ENCODE measurements around the gene SCAF8.

DNA sequence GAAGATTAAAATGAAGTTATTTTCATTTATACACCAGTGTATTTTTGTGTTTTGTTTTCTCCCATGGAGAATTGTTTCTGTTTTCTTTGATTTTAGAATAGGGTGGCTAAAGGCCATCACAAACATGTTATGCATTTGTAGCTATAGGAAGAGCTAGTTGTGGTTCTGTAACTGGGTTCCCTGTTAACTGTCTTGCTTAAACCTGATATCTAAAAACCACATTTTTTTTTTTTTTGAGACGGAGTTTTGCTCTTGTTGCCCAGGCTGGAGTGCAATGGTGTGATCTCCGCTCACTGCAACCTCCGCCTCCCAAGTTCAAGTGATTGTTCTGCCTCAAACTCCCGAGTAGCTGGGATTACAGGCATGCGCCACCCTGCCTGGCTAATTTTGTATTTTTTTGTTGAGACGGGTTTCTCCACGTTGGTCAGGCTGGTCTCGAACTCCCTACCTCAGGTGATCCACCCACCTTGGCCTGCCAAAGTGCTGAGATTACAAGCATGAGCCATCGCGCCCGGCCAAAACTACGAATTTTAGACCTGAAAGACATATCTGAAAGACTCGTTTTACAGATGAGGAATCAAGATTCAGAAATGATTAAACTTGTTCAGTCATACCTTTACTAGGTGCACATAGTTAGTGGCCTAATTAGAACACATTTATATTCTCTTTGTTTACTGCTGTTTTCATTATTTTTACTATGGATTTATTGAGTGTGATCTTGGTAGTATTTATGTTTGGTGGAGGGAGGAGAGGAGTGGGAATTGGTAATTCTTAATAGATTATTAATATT, 18.0 kb downstream of the SCAF8 start:
- TF ChIP-seq CTCF (IDR thresholded peaks at IDR 0.05) (no peak), EZH2 (IDR thresholded peaks at IDR 0.05; ENCODE audit: borderline replicate concordance, insufficient read depth, low read depth, low read length, poor library complexity, severe bottlenecking) (no peak)
